ENCODE data around the gene BRD4.

BRD4 gene

DNA sequence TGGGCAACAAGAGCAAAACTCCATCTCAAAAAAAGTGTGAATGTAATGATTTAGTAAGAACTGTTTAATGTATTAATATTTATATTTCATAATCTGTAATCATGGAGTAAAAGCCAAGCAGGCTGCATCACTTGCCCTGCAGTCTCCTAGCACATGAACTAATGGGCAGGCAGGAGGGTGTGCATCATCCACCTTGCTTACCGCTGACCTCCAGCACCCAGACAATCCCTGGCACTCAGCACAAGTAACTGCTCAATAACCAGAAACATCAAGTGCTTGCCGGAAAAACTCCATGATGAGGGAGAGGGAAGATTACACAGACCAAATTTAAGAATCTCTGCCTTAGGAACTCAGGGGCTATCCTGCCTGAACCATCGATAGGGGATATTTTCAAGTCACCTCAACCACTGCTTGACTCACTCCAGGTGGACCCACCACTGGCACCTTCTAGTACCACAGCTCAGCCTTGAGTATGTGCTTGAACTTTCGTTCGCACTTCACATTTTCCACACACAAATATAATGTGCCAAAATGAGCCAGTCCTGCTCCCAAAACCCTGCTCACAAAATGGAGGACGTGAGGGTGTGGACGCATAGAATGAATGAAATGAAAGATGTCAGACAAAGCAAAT is 18.6 kb downstream of the BRD4 start:
- DNase-seq (ENCODE audit: low spot score): no peak

DNA sequence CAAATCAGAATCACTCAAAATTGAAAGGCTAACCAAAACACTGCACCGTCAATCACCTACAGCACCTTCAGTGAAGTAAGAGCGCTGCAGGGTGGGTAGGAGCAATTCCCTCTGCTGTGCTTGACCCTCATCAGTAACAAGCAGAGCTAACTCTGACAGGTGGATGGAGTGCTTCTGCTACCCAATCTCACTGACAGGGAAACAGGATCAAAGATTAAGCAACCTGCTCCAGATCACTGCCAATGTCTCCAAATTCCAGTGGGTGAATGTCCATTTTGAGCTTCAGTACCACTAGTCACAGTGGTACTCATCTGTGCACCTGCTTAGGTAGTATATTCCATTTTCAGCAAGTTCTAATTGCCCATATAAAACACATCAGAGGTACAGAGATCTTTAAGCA is 25.2 kb downstream of the BRD4 start:
- DNase-seq (ENCODE audit: low spot score): no peak

DNA sequence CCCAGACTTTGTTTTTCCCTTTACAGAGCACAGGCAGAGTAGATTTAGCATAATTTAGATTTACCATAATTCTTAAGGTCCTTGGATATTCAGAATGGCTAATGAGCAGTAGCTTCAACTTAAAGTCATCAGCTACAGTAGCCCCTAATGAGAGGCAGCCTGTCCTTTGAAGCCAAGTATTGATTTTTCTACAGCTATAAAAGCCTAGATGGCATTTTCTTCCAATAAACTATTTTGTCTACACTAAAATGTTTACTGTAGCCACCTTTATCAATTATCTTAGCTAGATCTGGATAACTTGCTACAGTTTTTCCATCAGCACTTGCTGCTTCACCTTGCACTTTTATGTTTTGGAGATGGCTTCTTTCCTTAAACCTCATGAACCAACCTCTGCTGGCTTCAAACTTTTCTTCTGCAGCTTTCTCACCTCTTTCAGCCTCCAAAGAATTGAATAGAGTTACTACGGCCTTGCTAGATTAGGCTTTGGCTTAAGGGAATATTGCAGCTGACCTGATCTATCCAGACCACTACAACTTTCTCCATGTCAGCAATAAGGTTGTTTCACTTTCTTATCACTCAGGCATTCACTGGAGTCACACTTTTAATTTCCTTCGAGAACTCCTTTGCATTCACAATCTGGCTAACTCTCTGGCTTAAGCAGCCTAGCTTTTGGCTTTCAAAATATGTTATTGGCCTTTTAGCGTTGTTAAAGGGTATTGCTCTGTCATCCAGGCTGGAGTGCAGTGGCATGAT is 26.6 kb downstream of the BRD4 start:
- DNase-seq (ENCODE audit: low spot score): no peak

DNA sequence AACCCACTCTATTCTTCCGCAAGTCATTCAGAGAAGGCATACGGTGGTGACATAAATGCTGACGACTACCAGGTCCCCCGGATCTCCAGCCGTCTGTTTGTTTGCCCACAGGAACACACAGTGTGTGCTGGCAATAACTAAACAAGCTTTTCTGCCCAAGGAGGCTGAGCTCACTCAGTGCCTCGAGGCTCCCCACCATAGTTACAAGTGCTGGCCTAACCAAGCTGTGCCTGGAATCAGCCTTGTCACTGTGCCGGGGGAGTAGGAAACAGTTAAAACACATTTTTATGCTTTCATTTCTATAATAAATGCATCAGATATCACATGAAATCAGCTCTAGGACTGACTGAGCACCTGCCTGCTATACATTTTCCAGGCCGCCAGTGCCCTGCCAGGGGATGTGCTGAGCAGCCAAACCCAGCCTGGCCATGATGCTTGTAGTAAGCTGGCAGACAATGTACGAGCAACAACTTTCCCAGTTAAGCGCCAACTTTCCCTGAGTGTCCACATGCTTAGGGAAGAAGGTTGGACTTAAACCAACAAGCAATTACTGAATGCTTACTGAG is 28.1 kb downstream of the BRD4 start:
- DNase-seq (ENCODE audit: low spot score): no peak

DNA sequence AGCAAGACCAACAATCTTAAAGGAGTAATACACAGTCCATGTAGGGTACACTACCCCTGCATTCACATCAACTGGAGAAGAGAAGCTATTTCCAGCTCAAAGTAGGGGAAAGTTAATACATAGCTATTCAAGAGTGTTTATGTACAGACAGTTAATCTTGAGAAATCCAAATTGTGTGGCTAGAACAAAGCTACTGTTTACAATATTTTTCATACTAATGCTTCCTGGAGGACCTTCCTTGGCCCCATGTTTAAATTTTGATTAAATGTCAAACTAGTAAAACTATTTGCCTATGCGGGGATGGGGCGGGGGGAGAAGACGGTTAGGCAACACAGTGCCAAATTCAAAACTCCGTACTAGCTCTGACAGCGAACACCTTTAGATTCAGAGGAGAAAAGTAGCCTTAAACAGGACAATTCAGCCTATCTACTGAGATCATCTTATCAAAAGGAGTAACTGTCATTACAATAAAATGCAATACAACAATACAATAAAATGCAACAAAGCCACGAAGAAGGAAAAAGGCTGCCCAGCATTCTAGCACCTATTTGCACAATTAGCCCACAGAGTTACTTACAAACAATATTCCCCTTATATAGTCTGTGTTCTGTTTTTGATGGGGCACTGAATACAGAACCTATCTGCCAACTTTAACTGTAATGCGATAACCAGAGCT is 29.1 kb downstream of the BRD4 start:
- no peak for DNase-seq (ENCODE audit: low spot score)

DNA sequence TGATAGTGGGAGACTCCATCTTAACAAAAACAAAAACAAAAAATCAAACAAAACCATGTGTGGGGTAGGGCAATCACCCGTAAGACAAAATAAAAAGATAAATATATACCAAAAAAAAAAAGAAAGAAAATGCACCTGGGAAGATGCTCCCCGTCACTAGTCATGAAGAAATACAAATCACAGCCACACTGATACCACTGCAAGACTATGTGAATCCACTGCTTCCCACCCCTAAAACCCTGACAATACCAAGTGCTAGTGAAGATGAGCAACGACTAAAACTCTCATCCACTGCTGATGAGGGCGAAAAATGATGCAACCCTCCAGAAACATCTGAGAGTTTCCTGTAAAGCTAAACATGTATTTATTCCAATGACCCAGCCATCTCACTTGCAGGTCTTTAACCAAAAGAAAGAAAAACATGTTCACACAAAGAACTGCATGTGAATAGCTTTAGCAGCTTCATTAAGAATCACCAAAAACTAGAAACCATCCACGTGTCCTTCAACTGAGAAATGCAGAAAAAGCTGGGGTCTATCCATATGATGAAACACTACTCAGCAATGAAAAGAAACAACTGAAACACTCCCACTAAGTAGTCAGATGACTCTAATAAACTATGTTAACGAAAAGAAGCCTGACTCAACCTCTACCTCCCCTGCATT is 31.7 kb downstream of the BRD4 start:
- no peak for DNase-seq (ENCODE audit: low spot score)

DNA sequence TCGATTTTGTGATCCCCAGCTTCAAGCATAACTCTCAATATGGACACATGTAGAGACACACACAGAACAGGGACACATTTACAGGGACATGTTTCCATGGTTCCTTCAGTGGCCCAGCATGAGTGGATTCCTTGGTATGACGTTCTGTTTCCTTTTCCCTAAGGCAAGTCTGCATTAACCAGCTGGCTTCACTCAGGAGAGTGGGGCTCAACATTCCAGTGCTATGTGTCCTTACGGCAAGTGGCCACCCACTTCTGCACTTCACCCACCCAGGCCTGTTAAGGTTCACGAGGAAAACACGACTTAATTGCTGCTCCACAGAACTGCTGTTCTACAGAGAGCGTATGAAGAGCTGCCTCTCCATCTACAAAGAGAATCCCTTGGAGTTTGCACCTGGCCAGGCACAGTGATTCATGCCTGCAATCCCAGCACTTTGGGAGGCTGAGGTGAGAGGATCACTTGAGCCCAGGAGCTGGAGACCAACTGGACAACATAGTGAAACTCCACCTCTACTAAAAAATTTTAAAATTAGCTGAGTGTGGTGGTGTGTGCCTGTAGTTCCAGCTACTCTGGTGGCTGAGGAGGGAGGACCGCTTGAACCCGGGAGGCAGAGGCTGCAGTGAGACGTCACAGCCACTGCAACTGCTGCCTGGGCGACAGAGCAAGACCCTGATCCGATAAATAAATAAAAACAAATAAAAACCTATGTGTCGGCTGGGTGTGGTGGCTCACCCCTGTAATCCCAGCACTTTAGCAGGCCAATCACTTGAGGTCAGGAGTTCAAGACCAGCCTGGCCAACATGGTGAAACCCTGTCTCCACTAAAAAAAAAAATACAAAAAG is 32.5 kb downstream of the BRD4 start:
- peak; percentile 52 for DNase-seq (ENCODE audit: low spot score)

DNA sequence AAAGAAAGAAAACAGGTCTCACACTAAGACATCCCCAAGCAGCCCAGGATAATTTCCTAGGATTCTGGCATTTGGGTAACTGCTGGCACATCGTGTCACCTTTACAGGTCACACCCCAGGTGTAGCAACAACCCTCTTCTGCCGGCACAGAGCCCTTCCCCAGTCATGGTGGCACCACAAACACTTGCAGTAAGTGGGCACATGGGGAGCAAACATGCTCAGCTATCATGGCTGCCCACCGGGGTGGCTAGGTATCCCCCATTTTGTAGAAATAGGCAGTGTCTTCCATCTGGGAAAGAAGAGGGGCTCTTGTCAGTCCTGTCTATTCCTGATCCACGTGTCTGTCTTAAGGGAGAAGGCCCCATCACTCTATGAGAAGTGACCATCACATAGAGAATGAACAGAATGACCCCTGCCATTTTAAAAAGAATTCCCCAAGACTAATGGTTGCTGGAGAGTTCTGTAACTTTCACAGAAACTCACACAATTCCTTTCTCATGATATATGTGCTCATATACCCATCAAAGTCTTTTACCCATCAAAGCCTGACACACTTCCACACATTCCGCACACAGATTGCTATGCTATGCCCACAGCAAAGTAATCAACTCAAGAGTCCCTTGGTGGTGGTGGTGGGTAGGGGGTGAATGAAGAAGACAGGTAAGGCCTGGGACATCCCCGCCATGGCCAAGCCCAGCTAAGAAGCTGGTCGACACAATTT is 33.3 kb downstream of the BRD4 start:
- no peak for DNase-seq (ENCODE audit: low spot score)

DNA sequence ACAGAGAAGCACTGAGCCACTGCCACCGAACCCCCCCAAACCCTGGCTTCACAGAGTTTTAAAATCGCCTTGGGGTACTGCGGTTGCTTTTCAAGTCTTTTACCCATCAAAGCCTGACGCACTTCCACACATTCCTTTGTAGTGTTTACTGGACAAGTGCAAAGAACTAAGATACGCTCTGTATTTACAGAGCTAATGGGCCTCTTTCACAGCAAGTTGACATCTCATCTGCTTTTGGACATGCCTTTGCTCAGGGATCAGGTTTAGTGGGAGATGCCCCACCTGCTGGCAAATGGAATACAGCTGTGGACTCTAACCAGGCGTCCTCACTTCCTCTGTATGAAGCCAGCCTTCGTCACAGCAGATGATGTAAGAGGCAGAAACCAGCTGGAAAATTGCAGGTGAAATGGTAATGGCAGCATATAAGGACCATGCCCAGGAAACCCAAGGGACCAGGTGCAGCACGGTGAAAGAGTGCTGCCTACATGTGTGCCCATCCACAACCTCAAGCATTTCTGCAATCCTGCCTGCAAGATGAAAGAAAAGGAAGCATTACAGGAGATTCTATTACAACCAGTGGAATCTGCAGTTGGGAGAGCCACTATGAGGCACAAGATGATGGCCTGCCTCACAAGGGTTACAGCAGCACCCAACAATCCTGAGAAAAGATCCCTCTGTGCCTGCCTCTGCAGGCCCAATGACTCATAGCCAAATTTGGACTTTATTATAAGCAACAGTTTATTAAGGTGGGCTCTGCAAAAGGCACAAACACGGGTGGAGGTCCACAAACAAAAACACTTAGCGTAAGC is 34.7 kb downstream of the BRD4 start:
- DNase-seq (ENCODE audit: low spot score): peak; percentile 54

DNA sequence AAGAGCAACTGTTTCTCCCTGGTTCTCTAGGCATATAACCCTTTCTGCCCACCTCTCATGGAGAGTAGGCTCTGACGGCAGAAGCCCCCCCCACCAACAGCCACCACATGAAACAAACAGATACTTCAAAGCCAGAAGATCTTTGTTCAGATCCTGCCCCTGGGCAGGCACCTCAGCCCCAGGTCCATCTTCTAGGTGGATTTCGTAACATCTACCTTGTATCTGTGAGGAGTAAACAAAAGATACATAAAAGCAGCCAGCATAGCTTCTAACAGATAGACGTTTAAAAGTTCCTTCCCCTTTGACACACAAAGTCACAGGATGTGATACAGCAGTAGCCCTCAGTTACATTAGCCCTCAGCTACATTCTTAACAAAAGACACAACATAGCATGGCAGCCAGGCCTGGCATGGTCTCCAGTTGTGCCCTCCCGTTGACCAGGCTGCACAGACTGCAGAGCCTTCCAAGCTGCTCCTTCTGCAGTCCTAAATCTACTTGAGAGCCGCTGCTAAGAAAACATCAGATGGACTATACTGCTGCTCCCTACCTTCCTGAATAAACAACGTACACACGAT is 35.4 kb downstream of the BRD4 start:
- no peak for DNase-seq (ENCODE audit: low spot score)

DNA sequence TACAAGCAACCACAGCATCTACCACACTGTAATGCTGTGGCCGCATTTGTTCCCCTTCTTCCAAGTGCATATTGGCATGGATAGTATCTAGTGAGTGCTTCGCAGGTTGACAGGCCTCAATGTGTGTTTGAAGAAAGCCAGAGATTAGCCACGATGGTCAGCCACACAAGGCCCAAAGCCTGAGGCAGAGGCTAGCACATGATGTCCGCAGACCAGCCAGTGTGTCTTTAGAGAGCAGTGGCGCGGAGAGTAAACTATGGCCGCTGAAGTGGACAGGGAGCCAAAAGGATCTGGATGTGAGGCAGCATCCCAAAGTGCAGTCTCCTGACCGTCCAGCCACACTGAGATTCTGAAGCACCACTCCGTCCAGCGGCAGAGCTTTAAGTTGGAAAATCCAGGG is 36.0 kb downstream of the BRD4 start:
- DNase-seq (ENCODE audit: low spot score): no peak

DNA sequence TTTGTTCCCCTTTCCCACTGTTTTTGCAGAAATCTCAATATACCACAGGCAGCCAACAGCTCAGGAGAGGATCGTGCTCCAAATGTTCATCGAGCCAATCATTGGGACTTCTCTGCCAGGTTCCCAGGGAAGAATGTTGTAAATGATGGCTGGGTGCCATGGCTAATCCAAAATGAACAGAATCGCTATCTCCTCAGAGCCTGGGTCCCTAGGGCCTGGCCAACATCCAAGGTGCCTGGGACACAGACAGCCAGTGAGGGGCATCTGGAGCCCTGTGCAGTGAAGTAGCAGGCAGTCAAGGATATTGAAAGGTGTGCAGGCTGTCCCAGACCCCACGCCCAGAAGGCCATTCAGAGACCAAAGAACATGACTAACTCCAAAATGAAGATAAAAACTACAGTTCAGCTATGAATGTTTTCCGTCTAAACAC is 37.8 kb downstream of the BRD4 start:
- DNase-seq (ENCODE audit: low spot score): no peak

DNA sequence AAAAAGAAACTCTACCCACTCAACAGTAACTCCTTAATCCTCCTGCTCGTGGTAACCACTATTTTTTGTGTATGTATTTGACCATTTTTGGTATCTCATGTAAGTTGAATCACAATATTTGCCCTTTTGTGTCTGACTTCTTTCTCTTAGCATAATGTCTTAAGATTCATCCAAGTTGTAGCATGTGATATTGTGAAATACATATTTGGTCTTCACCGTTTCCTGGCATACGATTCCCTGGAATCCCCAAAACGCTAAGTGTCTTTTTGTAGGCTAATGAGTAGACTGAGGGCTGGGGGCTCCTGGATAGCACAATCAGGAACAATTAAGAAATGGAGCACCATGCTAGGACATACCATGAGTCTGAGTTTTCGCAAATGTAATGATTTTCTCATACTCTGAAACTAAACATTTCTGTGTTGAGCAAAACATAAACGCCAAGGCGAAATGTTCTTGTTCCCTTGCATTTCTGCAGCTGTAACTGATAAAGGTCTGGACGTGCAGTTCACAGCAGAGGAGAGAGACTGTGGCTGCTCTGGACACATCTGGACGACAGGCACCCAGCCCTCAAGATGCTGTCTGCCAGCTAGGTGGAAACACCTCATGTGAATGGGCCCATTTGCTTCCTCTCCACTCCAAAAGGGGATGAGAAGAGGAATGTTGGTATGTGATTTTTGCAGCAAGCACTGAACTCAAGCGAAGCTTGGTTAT is 38.4 kb downstream of the BRD4 start:
- no peak for DNase-seq (ENCODE audit: low spot score)

DNA sequence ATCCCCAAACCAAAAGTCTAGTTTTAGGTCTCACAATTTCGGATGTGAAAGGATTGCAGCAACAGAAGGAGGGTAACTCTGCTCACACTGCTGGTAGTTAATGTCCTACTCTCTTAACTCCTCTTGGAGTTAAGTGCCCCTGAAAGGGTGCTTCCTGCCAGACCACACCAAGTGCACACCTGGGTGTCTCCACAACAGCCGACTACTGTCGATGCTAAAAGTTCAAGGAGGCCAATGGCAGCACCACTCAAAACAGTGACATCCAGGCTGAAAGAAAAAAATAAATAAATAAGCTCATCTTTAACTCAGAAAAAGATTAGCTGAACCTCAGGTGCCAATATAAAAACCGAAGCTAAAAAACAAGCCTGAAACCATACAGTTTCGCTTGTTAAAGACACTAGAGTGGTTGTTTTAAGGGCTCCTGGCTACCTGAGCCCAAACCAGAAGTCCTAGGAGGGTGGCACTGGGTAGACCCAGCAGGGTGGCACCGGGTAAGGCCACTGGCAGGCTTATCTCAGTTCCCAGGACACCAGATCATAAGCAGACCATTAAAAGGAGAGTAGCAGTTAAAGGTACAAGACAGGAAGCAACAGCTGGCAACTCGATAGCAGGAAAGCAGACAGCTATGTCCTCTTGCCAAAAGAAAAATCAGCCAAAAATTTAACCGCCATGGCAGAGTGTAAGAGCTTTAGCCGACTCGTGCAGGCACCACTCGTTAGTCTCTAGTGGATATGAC is 39.3 kb downstream of the BRD4 start:
- no peak for DNase-seq (ENCODE audit: low spot score)

DNA sequence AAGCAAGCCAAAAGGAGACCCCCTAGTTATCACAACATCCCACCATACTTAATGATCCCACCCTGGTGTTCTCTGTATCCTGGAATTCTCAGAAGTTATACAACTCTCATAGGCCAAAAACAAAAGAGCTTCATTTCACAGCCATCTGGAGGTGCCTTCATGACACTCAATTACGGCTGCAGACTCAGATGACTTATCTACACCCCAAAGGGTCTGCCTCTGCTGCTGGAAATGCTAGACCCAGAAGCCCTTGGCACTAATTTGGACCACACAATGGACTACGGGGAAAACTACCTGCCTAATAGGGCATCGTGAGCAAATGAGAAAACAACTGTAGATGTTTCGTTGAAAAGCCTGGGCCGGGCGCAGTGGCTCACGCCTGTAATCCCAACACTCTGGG is 40.2 kb downstream of the BRD4 start:
- no peak for DNase-seq (ENCODE audit: low spot score)

DNA sequence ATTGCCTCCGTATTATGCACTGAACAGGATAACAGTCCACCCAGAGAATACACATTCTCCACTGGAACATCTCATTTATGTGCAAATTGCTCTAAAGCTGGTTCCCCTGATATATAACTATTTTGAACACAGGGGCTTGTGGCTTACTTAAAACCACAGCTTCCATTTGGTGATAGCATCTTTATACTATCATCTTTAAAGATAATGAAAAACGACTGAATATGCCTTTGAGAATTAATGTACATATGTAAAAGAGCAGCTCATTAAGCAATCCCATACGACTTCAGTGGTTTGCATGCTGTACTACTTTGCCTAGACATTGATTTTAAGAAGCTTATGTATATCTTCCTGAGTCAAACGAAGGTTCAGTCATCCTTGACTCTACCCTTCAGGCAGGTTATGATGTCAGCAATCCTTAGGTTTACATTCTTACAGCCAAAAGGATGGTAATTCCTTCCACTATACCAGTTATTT is 40.8 kb downstream of the BRD4 start:
- no peak for DNase-seq (ENCODE audit: low spot score)

DNA sequence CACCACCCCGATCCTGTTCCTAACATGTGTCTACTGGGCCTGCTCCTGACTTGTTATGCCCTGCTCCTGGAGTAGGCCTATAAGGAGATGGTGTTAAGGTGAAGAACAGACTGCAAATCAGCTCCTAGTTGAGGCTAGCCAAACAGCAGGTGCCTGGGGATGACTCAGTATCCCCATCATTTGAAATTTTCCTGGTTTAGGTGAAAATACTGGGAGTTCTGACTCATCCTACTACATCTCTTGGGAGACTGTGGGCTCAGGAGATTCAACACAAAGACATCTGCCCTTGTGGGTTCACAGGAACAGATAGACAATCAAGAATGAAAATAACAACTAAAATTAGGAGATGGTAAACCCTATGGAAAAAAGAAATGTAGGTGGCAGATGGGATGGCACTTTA is 41.2 kb downstream of the BRD4 start:
- peak; percentile 66 for DNase-seq (ENCODE audit: low spot score)

DNA sequence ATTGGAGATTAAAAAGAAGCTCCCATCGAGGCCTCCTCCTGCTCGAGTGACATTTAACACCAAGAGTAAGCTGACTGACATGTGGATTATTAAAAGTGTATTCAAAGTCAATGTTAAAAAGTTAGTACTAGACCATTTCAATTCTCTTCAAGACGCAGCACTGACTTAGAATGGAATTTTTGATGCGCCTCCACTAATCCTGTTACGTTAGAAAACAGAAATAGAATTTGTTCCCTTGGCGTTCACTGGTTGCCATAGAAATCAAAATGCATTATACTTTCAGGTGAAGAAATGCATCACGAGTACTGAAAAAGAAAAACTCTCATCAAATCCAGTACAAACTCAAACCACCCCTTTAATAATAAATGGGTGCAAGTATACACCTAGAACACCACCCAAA is 42.2 kb downstream of the BRD4 start:
- DNase-seq (ENCODE audit: low spot score): no peak
